GM12892 (cell line): ENCODE results near the gene TBC1D9B.

Experiments used
- POLR2A ChIP-seq: IDR thresholded peaks from 2 replicates; pipeline ENCODE4 v1.6.1; 2011; ENCODE audit warnings: low read depth, low read length, control low read depth
- TAF1 ChIP-seq: IDR thresholded peaks from 2 replicates; pipeline ENCODE4 v1.6.1; 2011; ENCODE audit warnings: low read depth, mild to moderate bottlenecking, control low read depth, low read length, borderline replicate concordance

DNA sequence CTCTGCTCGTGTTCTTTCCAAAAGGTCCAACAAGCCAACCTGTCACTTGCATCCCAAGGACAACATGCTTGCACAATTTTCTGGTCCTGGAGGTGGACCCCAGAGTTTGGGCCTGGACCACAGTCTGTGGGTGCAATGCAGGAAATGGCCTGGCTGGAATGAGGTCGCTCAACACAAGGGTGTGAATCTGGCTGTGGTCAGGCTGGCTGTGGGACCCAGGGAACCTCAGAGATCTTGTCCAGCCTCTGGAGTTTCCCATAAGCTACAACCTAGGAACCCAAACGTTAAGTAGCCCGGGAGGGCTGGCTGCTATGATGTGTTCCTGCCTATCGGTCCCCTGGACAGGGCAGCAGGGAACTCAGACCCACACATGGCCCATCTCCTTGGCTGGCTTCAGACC is 15.4 kb downstream of the TBC1D9B start:
- no peak for TF ChIP-seq TAF1
- TF ChIP-seq POLR2A: no peak
